ENCODE results near the gene KCNE5.

GRCh38 chrX:109623997-109624396 is 975 bp downstream of the KCNE5 start:
- TF ChIP-seq SUZ12 (IDR thresholded peaks at IDR 0.05; ENCODE audit: extremely low read depth, insufficient read depth, insufficient read length) (no peak), ZNF274 (IDR thresholded peaks at IDR 0.05; ENCODE audit: low read depth, low read length) (no peak)

Measured in NT2/D1 (cell line).